ENCODE data around the gene CAMTA1. TPM values are rescaled to one million over a fixed set of nuclear protein-coding genes. Genes with fewer than 3 reads are reported as not detected.

The CAMTA1 gene
- total RNA-seq, 2 experiments from 2014 or later: 39.3 to 48.8 TPM

GRCh38 chr1:7008975-7009740 lies 223.9 kb downstream of the CAMTA1 start:
- no peak for DNase-seq
- Mint-ChIP-seq H3K4me3 (no peak overlapping the region), H3K27ac (no peak overlapping the region), H3K4me1 (no peaks in the 10 kb centered on the region), H3K9me3 (no peaks in the 10 kb centered on the region), H3K36me3 (ENCODE audit: low read depth) (no peaks in the 10 kb centered on the region), H3K27me3 (peaks cover 2% of the 10 kb centered on the region)
- POLR2A ChIA-PET: no interaction called here
- CTCF ChIA-PET: interaction anchor here (1.3 kb wide), 1 partner anchor 11 kb away, joined by 3 read pairs; no protein-coding TSS in a partner anchor

GRCh38 chr1:7009741-7010525 lies 224.7 kb downstream of the CAMTA1 start:
- CTCF ChIA-PET: interaction anchor here (1.3 kb wide), 1 partner anchor 11 kb away, joined by 3 read pairs; no protein-coding TSS in a partner anchor
- POLR2A ChIA-PET: interaction anchor here (0.6 kb wide), 1 partner anchor 61 kb away, joined by 3 read pairs; no protein-coding TSS in a partner anchor
- H3K36me3 Mint-ChIP-seq (ENCODE audit: low read depth): no peaks in the 10 kb centered on the region
- DNase-seq: no peak
- no peak overlapping the region for H3K27ac Mint-ChIP-seq
- H3K4me3 Mint-ChIP-seq: no peak overlapping the region
- H3K9me3 Mint-ChIP-seq: no peaks in the 10 kb centered on the region
- H3K4me1 Mint-ChIP-seq: no peaks in the 10 kb centered on the region
- H3K27me3 Mint-ChIP-seq: peaks cover 2% of the 10 kb centered on the region

- Mint-ChIP-seq H3K27ac (no peak overlapping the region), H3K36me3 (ENCODE audit: low read depth) (no peaks in the 10 kb centered on the region), H3K4me1 (no peaks in the 10 kb centered on the region), H3K27me3 (no peaks in the 10 kb centered on the region), H3K4me3 (no peak overlapping the region), H3K9me3 (no peaks in the 10 kb centered on the region)
- POLR2A ChIA-PET: interaction anchor here (0.6 kb wide), 1 partner anchor 61 kb away, joined by 3 read pairs; no protein-coding TSS in a partner anchor
- no peak for DNase-seq
- CTCF ChIA-PET: interaction anchor here (0.6 kb wide), 2 partner anchors 233 to 520 kb away, joined by 3 to 5 read pairs; no protein-coding TSS in a partner anchor
These were observed 225.4 kb downstream of the CAMTA1 start for GRCh38 chr1:7010534-7011200.

GRCh38 chr1:7011826-7012225 lies 226.6 kb downstream of the CAMTA1 start:
- ChIA-PET POLR2A (no interaction called here), CTCF (no interaction called here)
- no peaks in the 10 kb centered on the region for H3K27me3 Mint-ChIP-seq
- H3K9me3 Mint-ChIP-seq: no peaks in the 10 kb centered on the region
- H3K36me3 Mint-ChIP-seq (ENCODE audit: low read depth): no peaks in the 10 kb centered on the region
- no peaks in the 10 kb centered on the region for H3K4me1 Mint-ChIP-seq
- DNase-seq: no peak
- H3K27ac Mint-ChIP-seq: no peak overlapping the region
- no peak overlapping the region for H3K4me3 Mint-ChIP-seq

- Mint-ChIP-seq H3K27ac (no peak overlapping the region), H3K4me3 (no peak overlapping the region), H3K27me3 (no peaks in the 10 kb centered on the region), H3K4me1 (no peaks in the 10 kb centered on the region), H3K9me3 (no peaks in the 10 kb centered on the region), H3K36me3 (ENCODE audit: low read depth) (no peaks in the 10 kb centered on the region)
- CTCF ChIA-PET: no interaction called here
- POLR2A ChIA-PET: no interaction called here
- DNase-seq: no peak
These were observed 227.2 kb downstream of the CAMTA1 start for GRCh38 chr1:7012461-7012924.

- DNase-seq: no peak
- Mint-ChIP-seq H3K27me3 (no peaks in the 10 kb centered on the region), H3K27ac (no peak overlapping the region), H3K4me3 (no peak overlapping the region), H3K36me3 (ENCODE audit: low read depth) (no peaks in the 10 kb centered on the region), H3K4me1 (no peaks in the 10 kb centered on the region), H3K9me3 (no peaks in the 10 kb centered on the region)
- CTCF ChIA-PET: interaction anchor here (0.6 kb wide), 1 partner anchor 312 kb away, joined by 3 read pairs; no protein-coding TSS in a partner anchor
- POLR2A ChIA-PET: no interaction called here
These were observed 228.8 kb downstream of the CAMTA1 start for GRCh38 chr1:7013833-7014639.

- no peaks in the 10 kb centered on the region for H3K4me1 Mint-ChIP-seq
- no peak for DNase-seq
- no peaks in the 10 kb centered on the region for H3K9me3 Mint-ChIP-seq
- POLR2A ChIA-PET: no interaction called here
- CTCF ChIA-PET: interaction anchor here (0.6 kb wide), 1 partner anchor 312 kb away, joined by 3 read pairs; no protein-coding TSS in a partner anchor
- no peaks in the 10 kb centered on the region for H3K27me3 Mint-ChIP-seq
- no peaks in the 10 kb centered on the region for H3K36me3 Mint-ChIP-seq (ENCODE audit: low read depth)
- H3K4me3 Mint-ChIP-seq: no peak overlapping the region
- no peak overlapping the region for H3K27ac Mint-ChIP-seq
These were observed 229.3 kb downstream of the CAMTA1 start for GRCh38 chr1:7014640-7014930.

GRCh38 chr1:7015022-7015421 lies 229.8 kb downstream of the CAMTA1 start:
- Mint-ChIP-seq H3K4me3 (no peak overlapping the region), H3K27me3 (no peaks in the 10 kb centered on the region), H3K9me3 (no peaks in the 10 kb centered on the region), H3K4me1 (no peaks in the 10 kb centered on the region), H3K36me3 (ENCODE audit: low read depth) (no peaks in the 10 kb centered on the region), H3K27ac (no peak overlapping the region)
- DNase-seq: no peak
- POLR2A ChIA-PET: no interaction called here
- CTCF ChIA-PET: interaction anchor here (0.6 kb wide), 1 partner anchor 313 kb away, joined by 3 read pairs; no protein-coding TSS in a partner anchor

- Mint-ChIP-seq H3K36me3 (ENCODE audit: low read depth) (no peaks in the 10 kb centered on the region), H3K9me3 (no peaks in the 10 kb centered on the region), H3K27me3 (no peaks in the 10 kb centered on the region), H3K4me1 (no peaks in the 10 kb centered on the region), H3K27ac (no peak overlapping the region), H3K4me3 (no peak overlapping the region)
- CTCF ChIA-PET: no interaction called here
- no peak for DNase-seq
- POLR2A ChIA-PET: no interaction called here
These were observed 233.1 kb downstream of the CAMTA1 start for GRCh38 chr1:7018351-7018750.

- H3K9me3 Mint-ChIP-seq: no peaks in the 10 kb centered on the region
- H3K36me3 Mint-ChIP-seq (ENCODE audit: low read depth): no peaks in the 10 kb centered on the region
- H3K4me3 Mint-ChIP-seq: no peak overlapping the region
- H3K4me1 Mint-ChIP-seq: no peaks in the 10 kb centered on the region
- POLR2A ChIA-PET: no interaction called here
- H3K27me3 Mint-ChIP-seq: no peaks in the 10 kb centered on the region
- H3K27ac Mint-ChIP-seq: no peak overlapping the region
- CTCF ChIA-PET: no interaction called here
- DNase-seq: no peak
These were observed 233.6 kb downstream of the CAMTA1 start for GRCh38 chr1:7018826-7019225.

GRCh38 chr1:7019510-7019909 lies 234.3 kb downstream of the CAMTA1 start:
- Mint-ChIP-seq H3K4me1 (no peaks in the 10 kb centered on the region), H3K27me3 (no peaks in the 10 kb centered on the region), H3K9me3 (no peaks in the 10 kb centered on the region), H3K36me3 (ENCODE audit: low read depth) (no peaks in the 10 kb centered on the region), H3K27ac (no peak overlapping the region), H3K4me3 (no peak overlapping the region)
- ChIA-PET CTCF (no interaction called here), POLR2A (no interaction called here)
- DNase-seq: no peak

- POLR2A ChIA-PET: no interaction called here
- no peaks in the 10 kb centered on the region for H3K9me3 Mint-ChIP-seq
These were observed 236.8 kb downstream of the CAMTA1 start for GRCh38 chr1:7022058-7022457.

More at GRCh38 chr1:7022058-7022457, 236.8 kb downstream of the CAMTA1 start:
- H3K36me3 Mint-ChIP-seq (ENCODE audit: low read depth): no peaks in the 10 kb centered on the region
- DNase-seq: no peak
- no peak overlapping the region for H3K27ac Mint-ChIP-seq
- CTCF ChIA-PET: no interaction called here
- no peak overlapping the region for H3K4me3 Mint-ChIP-seq
- no peaks in the 10 kb centered on the region for H3K27me3 Mint-ChIP-seq
- no peaks in the 10 kb centered on the region for H3K4me1 Mint-ChIP-seq
